Measurements from ENCODE around the gene ARHGEF10L.
"Not testable (repeated sequence)": the region's sequence is repeated elsewhere in the genome, so short reads cannot be mapped to it uniquely, and the experiment has no call there.

The ARHGEF10L gene

GRCh38 chr1:17606826-17607440 lies 67.4 kb downstream of the ARHGEF10L start:
- no peak for DNase-seq (ENCODE audit: low read depth, low spot score)
- H3K27ac ChIP-seq, result no peak overlapping the region

GRCh38 chr1:17607644-17608581 lies 68.4 kb downstream of the ARHGEF10L start:
- H3K27ac ChIP-seq, result no peak overlapping the region
- DNase-seq (ENCODE audit: low read depth, low spot score), result no peak

- DNase-seq (ENCODE audit: low read depth, low spot score), result no peak
- no peak overlapping the region for H3K27ac ChIP-seq
Measured at GRCh38 chr1:17609529-17609928, 70.0 kb downstream of the ARHGEF10L start.

GRCh38 chr1:17610085-17610484 lies 70.6 kb downstream of the ARHGEF10L start:
- no peak overlapping the region for H3K27ac ChIP-seq
- no peak for DNase-seq (ENCODE audit: low read depth, low spot score)

GRCh38 chr1:17610713-17611112 lies 71.2 kb downstream of the ARHGEF10L start:
- no peak for DNase-seq (ENCODE audit: low read depth, low spot score)
- no peak overlapping the region for H3K27ac ChIP-seq

- no peak overlapping the region for H3K27ac ChIP-seq
- no peak for DNase-seq (ENCODE audit: low read depth, low spot score)
Measured at GRCh38 chr1:17611991-17612390, 72.5 kb downstream of the ARHGEF10L start.

GRCh38 chr1:17612831-17613230 lies 73.3 kb downstream of the ARHGEF10L start:
- H3K27ac ChIP-seq, result no peak overlapping the region
- DNase-seq (ENCODE audit: low read depth, low spot score), result no peak

- DNase-seq (ENCODE audit: low read depth, low spot score), result no peak
- no peak overlapping the region for H3K27ac ChIP-seq
Measured at GRCh38 chr1:17614586-17614985, 75.1 kb downstream of the ARHGEF10L start.

- H3K27ac ChIP-seq, result no peak overlapping the region
- no peak for DNase-seq (ENCODE audit: low read depth, low spot score)
Measured at GRCh38 chr1:17615157-17615556, 75.7 kb downstream of the ARHGEF10L start.

GRCh38 chr1:17615959-17616358 lies 76.5 kb downstream of the ARHGEF10L start:
- no peak for DNase-seq (ENCODE audit: low read depth, low spot score)
- H3K27ac ChIP-seq, result no peak overlapping the region

GRCh38 chr1:17616731-17617279 lies 77.3 kb downstream of the ARHGEF10L start:
- H3K27ac ChIP-seq, result no peak overlapping the region

GRCh38 chr1:17617787-17618557 lies 78.5 kb downstream of the ARHGEF10L start:
- H3K27ac ChIP-seq, result no peak overlapping the region
- DNase-seq (ENCODE audit: low read depth, low spot score), result no peak

More at GRCh38 chr1:17616731-17617279, 77.3 kb downstream of the ARHGEF10L start:
- DNase-seq (ENCODE audit: low read depth, low spot score), result no peak

- H3K27ac ChIP-seq, result no peak overlapping the region
- no peak for DNase-seq (ENCODE audit: low read depth, low spot score)
Measured at GRCh38 chr1:17618558-17619247, 79.2 kb downstream of the ARHGEF10L start.

- no peak overlapping the region for H3K27ac ChIP-seq
- DNase-seq (ENCODE audit: low read depth, low spot score), result no peak
Measured at GRCh38 chr1:17620448-17620847, 81.0 kb downstream of the ARHGEF10L start.

GRCh38 chr1:17621691-17622090 lies 82.2 kb downstream of the ARHGEF10L start:
- no peak for DNase-seq (ENCODE audit: low read depth, low spot score)
- no peak overlapping the region for H3K27ac ChIP-seq

GRCh38 chr1:17622823-17623222 lies 83.3 kb downstream of the ARHGEF10L start:
- no peak for DNase-seq (ENCODE audit: low read depth, low spot score)
- no peak overlapping the region for H3K27ac ChIP-seq

- DNase-seq (ENCODE audit: low read depth, low spot score), result peak; percentile 52
- H3K27ac ChIP-seq, result peak overlapping the region; percentile 45
Measured at GRCh38 chr1:17624611-17625233, 85.2 kb downstream of the ARHGEF10L start.

GRCh38 chr1:17627239-17628052 lies 87.9 kb downstream of the ARHGEF10L start:
- DNase-seq (ENCODE audit: low read depth, low spot score), result no peak
- H3K27ac ChIP-seq, result no peak overlapping the region

- not testable (repeated sequence) for H3K27ac ChIP-seq; DNase-seq (ENCODE audit: low read depth, low spot score)
Measured at GRCh38 chr1:17629046-17629445, 89.5 kb downstream of the ARHGEF10L start.
